Immature natural killer cell (primary cell): ENCODE measurements around the gene MAP4K3. TPM values are rescaled to one million over a fixed set of nuclear protein-coding genes. Genes with fewer than 3 reads are reported as not detected.
A peak's percentile ranks its signal among the peaks of the same experiment; 100 is the strongest.
"Not testable (repeated sequence)": the region's sequence is repeated elsewhere in the genome, so short reads cannot be mapped to it uniquely, and the experiment has no call there.

ENCODE experiments used
- DNase-seq, 3 donors: peaks; one replicate each; pipeline ENCODE4 v3.0.0; 2022; ENCODE audit warnings: mixed read lengths in 1 of 3
- H3K27ac Mint-ChIP-seq, 6 donors: one replicate each; pipeline ENCODE4 v1.8.0; 2020; ENCODE audit warnings: mixed read lengths in 6 of 6, mild to moderate bottlenecking in 5 of 6, inconsistent platforms in 4 of 6, moderate library complexity in 3 of 6
- H3K27me3 Mint-ChIP-seq, 3 donors: one replicate each; pipeline ENCODE4 v1.8.0; 2020 to 2021; ENCODE audit warnings: low read depth in 3 of 3, mild to moderate bottlenecking in 3 of 3, mixed read lengths in 3 of 3, moderate library complexity in 3 of 3, inconsistent platforms in 1 of 3
- H3K36me3 Mint-ChIP-seq, 3 donors: one replicate each; pipeline ENCODE4 v1.8.0; 2020; ENCODE audit warnings: mixed read lengths in 3 of 3, inconsistent platforms in 2 of 3, mild to moderate bottlenecking in 2 of 3
- H3K4me1 Mint-ChIP-seq, 2 donors: one replicate each; pipeline ENCODE4 v1.8.0; 2020; ENCODE audit warnings: inconsistent platforms in 2 of 2, mild to moderate bottlenecking in 2 of 2, mixed read lengths in 2 of 2, moderate library complexity in 1 of 2
- H3K4me3 Mint-ChIP-seq, 5 donors: one replicate each; pipeline ENCODE4 v1.8.0; 2020; ENCODE audit warnings: mild to moderate bottlenecking in 5 of 5, mixed read lengths in 5 of 5, inconsistent platforms in 3 of 5, moderate library complexity in 3 of 5
- H3K9me3 Mint-ChIP-seq, 6 donors: one replicate each; pipeline ENCODE4 v1.8.0; 2020; ENCODE audit warnings: mild to moderate bottlenecking in 6 of 6, mixed read lengths in 6 of 6, inconsistent platforms in 4 of 6, moderate library complexity in 3 of 6
- polyA plus RNA-seq, 3 donors: library from polyadenylated mRNA; unstranded; fragments of 300-500 nt; fragmentation: Illumina TruSeq; gene quantifications; one replicate each; pipeline ENCODE4 v1.2.3, GENCODE V29; 2021

The MAP4K3 gene
- polyA plus RNA-seq, 3 donors from 2014 or later: 1.5 to 3.9 (median 2.8) TPM

DNA sequence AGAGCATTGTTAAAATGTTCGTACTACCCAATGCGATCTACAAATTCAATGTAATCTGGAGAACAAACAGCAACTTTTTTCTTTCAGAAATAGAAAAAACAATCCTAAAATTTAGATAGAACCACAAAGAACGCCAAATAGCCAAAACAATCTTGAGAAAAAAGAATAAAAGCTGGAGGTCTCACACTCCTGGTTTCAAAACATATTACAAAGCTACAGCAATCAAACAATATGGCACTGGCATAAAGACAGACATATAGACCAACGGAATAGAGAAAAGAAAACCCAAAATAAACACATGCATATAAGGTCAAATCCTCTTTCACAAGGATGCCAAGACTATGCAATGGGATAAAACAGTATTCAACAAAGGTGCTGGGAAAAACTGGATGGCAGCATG, 74.5 kb downstream of the MAP4K3 start:
- Mint-ChIP-seq H3K27ac (no peak overlapping the region), H3K36me3 (peaks cover 13 to 27% (median 26%) of the 10 kb centered on the region in 3 donors), H3K4me1 (peaks cover 0 to under 1% of the 10 kb centered on the region in 2 donors), H3K9me3 (peaks cover 10 to 32% (median 17%) of the 10 kb centered on the region in 6 donors), H3K4me3 (no peak overlapping the region), H3K27me3 (peaks cover 0 to 5% (median 3%) of the 10 kb centered on the region in 3 donors)
- DNase-seq: no peak

GRCh38 chr2:39361511-39361910, 75.6 kb downstream of the MAP4K3 start:
- Mint-ChIP-seq H3K4me1 (no peaks in the 10 kb centered on the region), H3K9me3 (peaks cover 10 to 32% (median 17%) of the 10 kb centered on the region in 6 donors), H3K27me3 (peaks cover 0 to 5% (median 3%) of the 10 kb centered on the region in 3 donors), H3K36me3 (peaks cover 13 to 28% (median 27%) of the 10 kb centered on the region in 3 donors), H3K27ac (no peak overlapping the region), H3K4me3 (no peak overlapping the region)
- DNase-seq: no peak

DNA sequence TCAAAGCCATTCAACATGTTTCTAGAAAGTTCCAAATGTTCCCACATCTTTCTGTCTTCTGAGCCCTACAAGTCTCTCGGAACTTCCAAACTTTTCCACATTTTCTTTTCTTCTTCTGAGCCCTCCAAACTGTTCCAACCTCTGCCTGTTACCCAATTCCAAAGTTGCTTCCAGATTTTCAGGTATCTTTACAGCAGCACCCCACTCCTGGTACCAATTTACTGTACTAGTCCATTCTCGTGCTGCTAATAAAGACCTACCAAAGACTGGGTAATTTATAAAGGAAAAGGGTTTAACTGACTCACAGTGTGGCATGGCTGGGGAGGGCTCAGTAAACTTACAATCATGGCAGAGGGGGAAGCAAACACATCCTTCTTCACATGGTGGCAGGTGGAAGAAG, 76.7 kb downstream of the MAP4K3 start:
- not testable (repeated sequence) for H3K27ac Mint-ChIP-seq, DNase-seq, H3K27me3 Mint-ChIP-seq, H3K4me1 Mint-ChIP-seq, H3K4me3 Mint-ChIP-seq
- H3K9me3 Mint-ChIP-seq: peaks cover 10 to 32% (median 17%) of the 10 kb centered on the region in 6 donors
- peaks cover 13 to 26% (median 24%) of the 10 kb centered on the region in 3 donors for H3K36me3 Mint-ChIP-seq

DNA sequence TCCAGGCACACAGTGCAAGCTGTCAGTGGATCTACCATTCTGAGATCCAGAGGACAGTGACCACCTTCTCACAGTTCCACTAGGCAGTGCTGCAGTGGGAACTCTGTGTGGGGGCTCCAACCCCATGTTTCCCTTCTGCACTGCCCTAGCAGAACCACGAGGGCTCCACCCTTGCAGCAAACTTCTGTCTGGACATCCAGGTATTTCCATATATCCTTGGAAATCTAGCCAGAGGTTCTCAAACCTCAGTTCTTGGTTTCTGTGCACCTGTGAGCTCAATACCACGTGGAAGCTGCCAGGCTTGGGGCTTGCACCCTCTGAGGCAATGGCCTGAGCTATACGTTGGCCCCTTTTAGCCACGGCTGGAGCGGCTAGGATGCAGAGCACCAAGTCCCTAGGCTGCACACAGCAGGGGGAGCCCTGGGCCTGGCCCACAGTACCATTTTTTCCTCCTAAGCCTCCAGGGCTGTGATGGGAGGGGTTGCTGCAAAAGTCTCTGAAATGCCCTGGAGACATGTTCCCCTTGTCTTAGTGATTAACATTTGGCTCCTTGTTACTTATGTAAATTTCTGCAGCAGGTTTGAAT, 77.5 kb downstream of the MAP4K3 start:
- Mint-ChIP-seq H3K4me1 (no peaks in the 10 kb centered on the region), H3K4me3 (no peak overlapping the region), H3K36me3 (peaks cover 13 to 26% (median 24%) of the 10 kb centered on the region in 3 donors), H3K27ac (no peak overlapping the region), H3K9me3 (peaks cover 10 to 32% (median 17%) of the 10 kb centered on the region in 6 donors), H3K27me3 (peaks cover 0 to 5% (median 3%) of the 10 kb centered on the region in 3 donors)
- DNase-seq: no peak

DNA sequence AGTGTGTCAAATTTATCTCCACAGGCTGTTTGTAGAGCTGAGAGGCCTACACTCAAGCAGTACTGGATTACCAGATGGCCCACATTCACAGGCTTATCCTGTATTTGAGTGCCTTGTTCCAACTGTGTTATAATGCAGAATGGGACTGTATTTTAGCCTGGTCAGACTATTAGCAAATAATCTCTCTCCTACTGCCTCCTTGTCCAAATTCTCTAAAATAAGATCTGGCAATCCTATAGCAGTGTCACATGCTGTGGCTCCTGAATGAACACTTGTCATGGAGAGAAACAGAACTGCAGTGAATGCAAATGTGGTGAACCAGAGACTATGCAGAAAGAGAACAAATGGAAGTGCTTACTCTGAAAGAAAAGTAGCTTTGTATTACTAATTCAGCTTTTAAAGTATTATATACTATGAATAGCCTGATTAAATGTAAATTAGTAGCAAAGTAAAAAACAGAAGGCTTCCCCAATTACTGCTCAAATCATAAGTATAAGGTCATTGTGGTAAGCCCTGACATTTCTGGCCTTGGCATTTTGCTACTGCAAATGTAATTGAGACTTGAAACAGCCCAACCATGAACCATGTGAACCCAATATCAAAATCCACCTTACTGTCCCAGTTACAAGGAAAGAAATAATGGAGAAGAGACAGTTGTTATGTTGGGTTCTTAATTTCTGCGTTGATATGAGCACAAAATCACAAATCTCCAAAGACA, 80.0 kb downstream of the MAP4K3 start:
- Mint-ChIP-seq H3K27ac (no peak overlapping the region), H3K9me3 (peaks cover 10 to 29% (median 17%) of the 10 kb centered on the region in 6 donors), H3K4me1 (peaks cover 0 to 6% of the 10 kb centered on the region in 2 donors), H3K27me3 (peaks cover 0 to 3% (median 3%) of the 10 kb centered on the region in 3 donors), H3K36me3 (peaks cover 13 to 29% (median 24%) of the 10 kb centered on the region in 3 donors), H3K4me3 (no peak overlapping the region)
- DNase-seq: no peak

- no peaks in the 10 kb centered on the region for H3K9me3 Mint-ChIP-seq
- peaks cover 0 to 5% (median 4%) of the 10 kb centered on the region in 3 donors for H3K36me3 Mint-ChIP-seq
- H3K27ac Mint-ChIP-seq: no peak overlapping the region
- DNase-seq: no peak
- no peaks in the 10 kb centered on the region for H3K27me3 Mint-ChIP-seq
- no peak overlapping the region for H3K4me3 Mint-ChIP-seq
- peaks cover 0 to 6% of the 10 kb centered on the region in 2 donors for H3K4me1 Mint-ChIP-seq
Measured at GRCh38 chr2:39350658-39351057, 86.4 kb downstream of the MAP4K3 start.

GRCh38 chr2:39338502-39338901, 98.6 kb downstream of the MAP4K3 start:
- Mint-ChIP-seq H3K27me3 (no peaks in the 10 kb centered on the region), H3K4me1 (no peaks in the 10 kb centered on the region), H3K4me3 (no peak overlapping the region), H3K36me3 (peaks cover 0 to 13% (median 12%) of the 10 kb centered on the region in 3 donors), H3K27ac (no peak overlapping the region), H3K9me3 (no peaks in the 10 kb centered on the region)
- no peak for DNase-seq

DNA sequence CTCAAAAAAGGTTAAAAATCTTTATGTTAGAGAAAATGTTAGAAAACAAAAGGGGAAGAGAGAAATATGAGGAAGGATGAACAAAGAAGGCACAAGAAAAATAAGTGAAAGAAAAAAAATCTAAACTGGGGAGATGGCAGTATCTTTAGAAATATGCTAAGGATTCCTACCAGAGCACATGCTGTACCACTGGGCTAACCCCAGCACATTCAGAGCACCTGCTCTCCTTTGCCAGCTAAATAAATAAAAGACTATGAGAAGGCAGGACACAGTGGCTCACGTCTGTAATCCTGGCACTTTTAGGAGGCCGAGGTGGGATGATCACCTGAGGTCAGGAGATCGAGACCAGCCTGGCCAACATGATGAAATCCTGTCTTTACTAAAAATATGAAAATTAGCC, 101.2 kb downstream of the MAP4K3 start:
- H3K4me1 Mint-ChIP-seq: no peaks in the 10 kb centered on the region
- no peak overlapping the region for H3K4me3 Mint-ChIP-seq
- H3K9me3 Mint-ChIP-seq: no peaks in the 10 kb centered on the region
- H3K36me3 Mint-ChIP-seq: peaks cover 0 to 16% (median 12%) of the 10 kb centered on the region in 3 donors
- no peak for DNase-seq
- H3K27ac Mint-ChIP-seq: no peak overlapping the region
- no peaks in the 10 kb centered on the region for H3K27me3 Mint-ChIP-seq

GRCh38 chr2:39334978-39335377, 102.1 kb downstream of the MAP4K3 start:
- no peaks in the 10 kb centered on the region for H3K4me1 Mint-ChIP-seq
- H3K4me3 Mint-ChIP-seq: no peak overlapping the region
- no peak overlapping the region for H3K27ac Mint-ChIP-seq
- H3K9me3 Mint-ChIP-seq: no peaks in the 10 kb centered on the region
- DNase-seq: no peak
- peaks cover 4 to 17% (median 11%) of the 10 kb centered on the region in 3 donors for H3K36me3 Mint-ChIP-seq
- H3K27me3 Mint-ChIP-seq: peaks cover 0 to 2% (median 0%) of the 10 kb centered on the region in 3 donors

DNA sequence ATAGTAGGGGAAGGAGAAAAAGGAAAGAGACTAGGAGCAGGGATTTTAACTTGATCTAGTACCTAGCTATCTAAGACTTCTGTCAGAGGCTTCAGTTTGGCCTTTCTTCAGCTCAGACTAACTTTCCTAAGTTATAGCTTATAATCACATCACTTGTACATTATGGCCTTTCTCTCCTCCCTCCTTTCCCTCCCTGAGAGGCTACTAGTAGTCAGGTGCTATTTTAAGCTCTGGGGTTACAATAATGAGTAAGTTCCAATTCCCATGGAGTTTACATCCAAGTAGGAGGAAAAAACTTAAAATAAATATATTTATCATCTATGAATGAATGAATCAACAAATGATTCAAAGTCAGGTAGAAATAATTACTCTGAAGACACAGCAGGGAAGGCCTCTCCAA, 102.6 kb downstream of the MAP4K3 start:
- peaks cover 4 to 20% (median 14%) of the 10 kb centered on the region in 3 donors for H3K36me3 Mint-ChIP-seq
- H3K9me3 Mint-ChIP-seq: no peaks in the 10 kb centered on the region
- DNase-seq: no peak
- H3K4me1 Mint-ChIP-seq: no peaks in the 10 kb centered on the region
- H3K27ac Mint-ChIP-seq: peak overlapping the region in 1 of 6 donors; percentile 64
- no peak overlapping the region for H3K4me3 Mint-ChIP-seq
- H3K27me3 Mint-ChIP-seq: peaks cover 0 to 2% (median 0%) of the 10 kb centered on the region in 3 donors

DNA sequence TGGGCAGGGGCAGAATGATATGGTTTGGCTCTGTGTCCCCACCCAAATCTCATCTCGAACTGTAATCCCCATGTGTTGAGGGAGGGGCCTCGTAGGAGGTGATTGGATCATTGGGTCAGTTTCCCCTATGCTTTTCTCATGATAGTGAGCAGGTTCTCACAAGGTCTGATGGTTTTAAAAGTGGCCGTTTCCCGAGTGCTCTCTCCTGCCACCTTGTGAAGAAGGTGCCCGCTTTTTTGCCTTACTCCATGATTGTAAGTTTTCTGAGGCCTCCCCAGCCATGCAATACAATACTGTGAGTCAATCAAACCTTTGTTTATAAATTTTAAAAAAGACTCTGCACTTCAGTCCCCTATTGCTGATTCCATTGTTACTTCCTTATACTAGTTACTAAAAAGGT, 110.4 kb downstream of the MAP4K3 start:
- peaks cover 4 to 41% (median 24%) of the 10 kb centered on the region in 3 donors for H3K36me3 Mint-ChIP-seq

GRCh38 chr2:39325966-39326365, 111.1 kb downstream of the MAP4K3 start:
- Mint-ChIP-seq H3K27ac (no peak overlapping the region), H3K4me1 (no peaks in the 10 kb centered on the region), H3K27me3 (peaks cover 0 to 2% (median 0%) of the 10 kb centered on the region in 3 donors), H3K4me3 (no peak overlapping the region), H3K9me3 (no peaks in the 10 kb centered on the region), H3K36me3 (peaks cover 4 to 38% (median 24%) of the 10 kb centered on the region in 3 donors)
- DNase-seq: no peak

More for the DNA sequence above, 110.4 kb downstream of the MAP4K3 start:
- H3K9me3 Mint-ChIP-seq: no peaks in the 10 kb centered on the region
- no peak for DNase-seq
- H3K4me1 Mint-ChIP-seq: no peaks in the 10 kb centered on the region
- no peak overlapping the region for H3K27ac Mint-ChIP-seq
- H3K4me3 Mint-ChIP-seq: no peak overlapping the region
- H3K27me3 Mint-ChIP-seq: peaks cover 0 to 2% (median 0%) of the 10 kb centered on the region in 3 donors

DNA sequence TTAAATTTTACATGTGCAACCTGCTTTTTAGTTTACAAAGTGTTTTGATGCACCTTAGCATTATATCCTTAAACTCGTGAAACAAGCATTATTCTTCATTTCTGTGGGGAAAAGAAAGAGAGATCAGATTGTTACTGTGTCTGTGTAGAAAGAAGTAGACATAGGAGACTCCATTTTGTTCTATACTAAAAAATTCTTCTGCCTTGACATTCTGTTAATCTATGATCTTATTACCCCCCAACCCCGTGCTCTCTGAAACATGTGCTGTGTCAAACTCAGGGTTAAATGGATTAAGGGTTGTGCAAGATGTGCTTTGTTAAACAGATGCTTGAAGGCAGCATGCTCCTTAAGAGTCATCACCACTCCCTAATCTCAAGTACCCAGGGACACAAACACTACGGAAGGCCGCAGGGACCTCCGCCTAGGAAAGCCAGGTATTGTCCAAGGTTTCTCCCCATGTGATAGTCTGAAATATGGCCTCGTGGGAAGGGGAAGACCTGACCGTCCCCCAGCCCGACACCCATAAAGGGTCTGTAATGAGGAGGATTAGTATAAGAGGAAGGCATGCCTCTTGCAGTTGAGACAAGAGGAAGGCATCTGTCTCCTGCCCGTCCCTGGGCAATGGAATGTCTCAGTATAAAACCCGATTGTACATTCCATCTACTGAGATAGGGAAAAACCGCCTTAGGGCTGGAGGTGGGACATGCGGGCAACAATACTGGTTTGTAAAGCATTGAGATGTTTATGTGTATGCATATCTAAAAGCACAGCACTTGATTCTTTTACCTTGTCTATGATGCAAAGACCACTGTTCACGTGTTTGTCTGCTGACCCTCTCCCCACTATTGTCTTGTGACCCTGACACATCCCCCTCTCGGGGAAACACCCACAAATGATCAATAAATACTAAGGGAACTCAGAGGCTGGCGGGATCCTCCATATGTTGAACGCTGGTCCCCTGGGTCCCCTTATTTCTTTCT, 115.7 kb downstream of the MAP4K3 start:
- DNase-seq, H3K4me3 Mint-ChIP-seq, H3K9me3 Mint-ChIP-seq, H3K27ac Mint-ChIP-seq, H3K4me1 Mint-ChIP-seq, H3K27me3 Mint-ChIP-seq: not testable (repeated sequence)
- H3K36me3 Mint-ChIP-seq: peaks cover 0 to 14% (median 8%) of the 10 kb centered on the region in 3 donors
